IMR-90 (cell line): Measurements from ENCODE around the gene TBXAS1. TPM values are rescaled to one million over a fixed set of nuclear protein-coding genes. Genes with fewer than 3 reads are reported as not detected.

Source experiments
- ATAC-seq: fragments of 200-7000 bp; cut with Tn5 transposase; 2 replicates; pipeline ENCODE4 v1.9.1; 2020; ENCODE audit warnings: low read depth, mild to moderate bottlenecking, moderate library complexity
- BruUV-seq: library from RNA; stranded (reverse); fragments of 400-500 nt; replicated peaks from 2 replicates; lab custom pipeline; 2021; lab: Mats Ljungman, UMichigan
- CTCF ChIA-PET: fragments of 300-600 bp; formaldehyde crosslinking; extraction: SDS; loops from one replicate; lab custom pipeline; 2021; ENCODE audit warnings: antibody characterized with exemption; lab: Yijun Ruan, JAX
- POLR2A ChIA-PET: fragments of 300-600 bp; sonication (Branson Sonifier 250); formaldehyde crosslinking; loops from one replicate; lab custom pipeline; 2022; ENCODE audit warnings: antibody characterized with exemption; ENCODE audit not compliant: unreplicated experiment; lab: Charles Lee
- DNase-seq: peaks from one replicate; pipeline ENCODE4 v3.0.0; 2013
- H2AFZ ChIP-seq: replicated peaks from 2 replicates; pipeline ENCODE3; 2013; ENCODE audit warnings: low read length, mild to moderate bottlenecking; ENCODE audit not compliant: poor library complexity
- H2AK5ac ChIP-seq: 2 replicates; pipeline ENCODE4 v1.6.1; 2013; ENCODE audit warnings: low read depth, low read length, inconsistent platforms
- H2AK9ac ChIP-seq: replicated peaks from 2 replicates; pipeline ENCODE3; 2013; ENCODE audit warnings: mild to moderate bottlenecking, low read depth, low read length, moderate library complexity; ENCODE audit not compliant: poor library complexity
- H2BK120ac ChIP-seq: 2 replicates; pipeline ENCODE4 v1.6.1; 2013; ENCODE audit warnings: low read depth, low read length, inconsistent platforms
- H2BK15ac ChIP-seq: 3 replicates; pipeline ENCODE4 v1.6.1; 2013; ENCODE audit warnings: low read depth, low read length, inconsistent platforms
- H2BK20ac ChIP-seq: 2 replicates; pipeline ENCODE4 v1.6.1; 2013; ENCODE audit warnings: low read depth, mild to moderate bottlenecking, inconsistent platforms, low read length, moderate library complexity
- H2BK5ac ChIP-seq: 2 replicates; pipeline ENCODE4 v1.6.1; 2013; ENCODE audit warnings: mild to moderate bottlenecking, low read depth, low read length, inconsistent platforms; ENCODE audit not compliant: poor library complexity, severe bottlenecking
- H3K14ac ChIP-seq: replicated peaks from 2 replicates; pipeline ENCODE4 v1.6.1; 2013; ENCODE audit warnings: low read depth, low read length, inconsistent platforms
- H3K18ac ChIP-seq: 2 replicates; pipeline ENCODE4 v1.6.1; 2013; ENCODE audit warnings: low read depth, low read length, control low read depth
- H3K23ac ChIP-seq: 2 replicates; pipeline ENCODE4 v1.6.1; 2013; ENCODE audit warnings: low read depth, low read length, inconsistent platforms
- H3K27ac ChIP-seq: 2 replicates; pipeline ENCODE4 v1.5.1; 2013; ENCODE audit warnings: mild to moderate bottlenecking, control low read depth, low read length; ENCODE audit not compliant: insufficient read depth
- H3K27me3 ChIP-seq: 2 replicates; pipeline ENCODE4 v1.6.1; 2013; ENCODE audit warnings: low read length; ENCODE audit not compliant: control insufficient read depth, insufficient read depth
- H3K36me3 ChIP-seq: 2 replicates; pipeline ENCODE4 v1.6.1; 2013; ENCODE audit warnings: low read length, mixed read lengths; ENCODE audit not compliant: control insufficient read depth, insufficient read depth
- H3K4ac ChIP-seq: 2 replicates; pipeline ENCODE4 v1.6.1; 2013; ENCODE audit warnings: low read depth, low read length, inconsistent platforms
- H3K4me1 ChIP-seq: 2 replicates; pipeline ENCODE4 v1.6.1; 2013; ENCODE audit warnings: low read length, mixed read lengths; ENCODE audit not compliant: control insufficient read depth, insufficient read depth
- H3K4me2 ChIP-seq: 2 replicates; pipeline ENCODE4 v1.6.1; 2013; ENCODE audit warnings: low read depth, mild to moderate bottlenecking, control low read depth, low read length, moderate library complexity
- H3K4me3 ChIP-seq: 2 replicates; pipeline ENCODE4 v1.5.1; 2013; ENCODE audit warnings: low read depth, mild to moderate bottlenecking, control low read depth, low read length, moderate library complexity; ENCODE audit not compliant: insufficient read depth
- H3K56ac ChIP-seq: 2 replicates; pipeline ENCODE4 v1.6.1; 2013; ENCODE audit warnings: low read length, inconsistent platforms; ENCODE audit not compliant: insufficient read depth; ENCODE audit errors: extremely low read depth
- H3K79me1 ChIP-seq, 2 experiments: 2 replicates each; pipeline ENCODE4 v1.6.1; 2013; ENCODE audit warnings: low read length in 2 of 2, inconsistent platforms in 1 of 2, low read depth in 1 of 2
- H3K9ac ChIP-seq: 2 replicates; pipeline ENCODE4 v1.6.1; 2013; ENCODE audit warnings: low read depth, low read length, control low read depth
- H3K9me1 ChIP-seq: 2 replicates; pipeline ENCODE4 v1.6.1; 2013; ENCODE audit warnings: low read length, inconsistent platforms; ENCODE audit not compliant: insufficient read depth
- H3K9me3 ChIP-seq: 2 replicates; pipeline ENCODE4 v1.6.1; 2013; ENCODE audit warnings: low read length; ENCODE audit not compliant: control insufficient read depth, insufficient read depth
- H4K20me1 ChIP-seq: 2 replicates; pipeline ENCODE4 v1.6.1; 2013; ENCODE audit warnings: low read length, inconsistent platforms; ENCODE audit not compliant: insufficient read depth
- H4K5ac ChIP-seq: 2 replicates; pipeline ENCODE4 v1.6.1; 2013; ENCODE audit warnings: mild to moderate bottlenecking, low read depth, low read length, control low read depth
- H4K8ac ChIP-seq, 2 experiments: 2 replicates each; pipeline ENCODE4 v1.6.1; 2013; ENCODE audit warnings: low read depth in 2 of 2, low read length in 2 of 2, control low read depth in 1 of 2, inconsistent platforms in 1 of 2
- H4K91ac ChIP-seq: 2 replicates; pipeline ENCODE4 v1.6.1; 2013; ENCODE audit warnings: low read depth, low read length, inconsistent platforms; ENCODE audit not compliant: insufficient read depth
- MAFK ChIP-seq: IDR thresholded peaks from 2 replicates; pipeline ENCODE4 v1.6.1; 2012; ENCODE audit warnings: low read depth, low read length, improper control_type of control experiment
- USF2 ChIP-seq: fragments of 150-350 bp; IDR thresholded peaks from 2 replicates; pipeline ENCODE4 v1.6.1; 2017; ENCODE audit warnings: mild to moderate bottlenecking, antibody characterized with exemption, low read length, low read depth
- WGBS, 2 experiments: methylation state at CpG; one replicate each; pipeline versions ENCODE4 v1.1.5 to v1.1.7; 2013; ENCODE audit warnings: missing lambda C conversion rate in 2 of 2; ENCODE audit not compliant: insufficient read length in 1 of 2; ENCODE audit errors: extremely low coverage in 2 of 2; 5-methylcytosine and 5-hydroxymethylcytosine counted together
- dilution Hi-C: fragments of 300-500 bp; cut with HindIII; formaldehyde crosslinking; loops from one replicate; pipeline ENCODE4 v1.14.3; 2018; ENCODE audit warnings: low sequenced_read_pairs; ENCODE audit not compliant: unreplicated experiment
- in situ Hi-C: fragments of 300-500 bp; cut with MboI; formaldehyde crosslinking; loops from 3 replicates; pipeline ENCODE4 v1.14.3; 2019; ENCODE audit warnings: low sequenced_read_pairs, inconsistent platforms, mixed read lengths
- intact Hi-C: fragments of 100-400 bp; cut with micrococcal nuclease; formaldehyde crosslinking; loops from 2 replicates; pipeline ENCODE4 v1.10.0; 2022
- polyA plus RNA-seq, 3 experiments: library from polyadenylated mRNA; depleted of rRNA; stranded (reverse); fragments of >200 nt; gene quantifications; 2 replicates each; pipeline ENCODE4 v1.2.3, GENCODE V29; 2012; ENCODE audit warnings: low replicate concordance in 1 of 3
- total RNA-seq: library from RNA; depleted of rRNA; stranded (reverse); fragments of >200 nt; gene quantifications from 2 replicates; pipeline ENCODE4 v1.2.3, GENCODE V29; 2012

TBXAS1 gene
- total and polyA plus RNA-seq, 2 of the 4 experiments (the other 2 are of a cell fraction), result 5.9 to 10.8 TPM

- Histone ChIP-seq H3K79me1 (peaks cover 0 to 15% of the 10 kb centered on the region in 2 experiments; a peak in 2 of 4 replicates), H2BK120ac (peak overlapping the region; percentile 71), H4K5ac (peak overlapping the region; percentile 54; the same call in 1 of the 2 replicates), H2BK20ac (peak overlapping the region; percentile 44), H3K9me1 (peaks cover 18% of the 10 kb centered on the region), H3K23ac (peak overlapping the region; percentile 52), H3K9me3 (peaks cover 2% of the 10 kb centered on the region; the same call in 1 of the 2 replicates), H3K4me3 (no peak overlapping the region), H2BK5ac (peak overlapping the region; percentile 6), H3K14ac (peak overlapping the region; percentile 81; the same call in 1 of the 2 replicates), H3K4me1 (peaks cover 17% of the 10 kb centered on the region), H3K4ac (peak overlapping the region; percentile 75), H4K8ac (peak overlapping the region in 1 of 2 experiments; percentile 74; a peak in 2 of 4 replicates), H4K20me1 (no peaks in the 10 kb centered on the region), H2BK15ac (peak overlapping the region; percentile 22; the same call in 2 of the 3 replicates), H3K56ac (no peak overlapping the region), H3K4me2 (peak overlapping the region; percentile 16), H3K9ac (0 out of 2 replicates have a peak overlapping the region, but pooled peaks have one; percentile 1), H3K18ac (peak overlapping the region; percentile 36), H2AK9ac (no peak overlapping the region), H3K27me3 (no peaks in the 10 kb centered on the region), H3K36me3 (peaks cover 3% of the 10 kb centered on the region; the same call in 1 of the 2 replicates), H2AK5ac (peak overlapping the region; percentile 3; the same call in 1 of the 2 replicates), H4K91ac (peak overlapping the region; percentile 13), H3K27ac (peak overlapping the region; percentile 30; the same call in 1 of the 2 replicates), H2AFZ (peak overlapping the region; percentile 86)
- dilution Hi-C loops, result no loop called here
- ChIA-PET POLR2A (no interaction called here), CTCF (no interaction called here)
- BruUV-seq, result no TSS peak
- DNase-seq (peak; percentile 77), ATAC-seq (peak; percentile 92)
- in situ Hi-C loops, result no loop called here
- intact Hi-C loops, result no loop called here
- TF ChIP-seq MAFK, result peak; percentile 96
- no peak for TF ChIP-seq USF2
- 10% methylated on average over 5 of the region's 6 CpGs; no CpG with 5 or more reads in 1 of the 2 experiments for WGBS, 2 experiments
Measured at GRCh38 chr7:139909379-139910050, 80.5 kb downstream of the TBXAS1 start.
